GM12878 (cell line): ENCODE data around the gene WNT11. TPM values are rescaled to one million over a fixed set of nuclear protein-coding genes. Genes with fewer than 3 reads are reported as not detected.

Experiments
- ATAC-seq: fragments of 200-7000 bp; cut with Tn5 transposase; 3 replicates; pipeline ENCODE4 v1.9.1; 2020; ENCODE audit warnings: mild to moderate bottlenecking, moderate library complexity
- BruUV-seq: library from RNA; stranded (reverse); fragments of 400-500 nt; replicated peaks from 2 replicates; lab custom pipeline; 2021; lab: Mats Ljungman, UMichigan
- CTCF ChIA-PET: fragments of 300-600 bp; sonication (Branson Sonifier 250); formaldehyde crosslinking; extraction: SDS; loops from one replicate; lab custom pipeline; 2021; ENCODE audit warnings: inconsistent platforms; lab: Yijun Ruan, JAX
- POLR2A ChIA-PET: fragments of 350-600 bp; formaldehyde crosslinking; extraction: SDS; loops from one replicate; lab custom pipeline; 2021; ENCODE audit warnings: inconsistent platforms; lab: Charles Lee
- RAD21 ChIA-PET: fragments of 300-600 bp; sonication (Branson Sonifier 250); formaldehyde crosslinking; loops from one replicate; lab custom pipeline; 2023; ENCODE audit warnings: antibody characterized with exemption; ENCODE audit not compliant: unreplicated experiment; lab: Charles Lee
- SMC1A ChIA-PET: fragments of 300-600 bp; sonication (Branson Sonifier 250); formaldehyde crosslinking; loops from one replicate; lab custom pipeline; 2023; ENCODE audit not compliant: unreplicated experiment, uncharacterized antibody; lab: Charles Lee
- DNase-seq: peaks from one replicate; pipeline ENCODE4 v3.0.0-alpha.2; 2011; ENCODE audit warnings: low read depth, low spot score
- FAIRE-seq: peaks from 3 replicates; lab custom pipeline; 2011; peaks lifted over from hg19 to GRCh38; lab: Jason Lieb, UNC
- H2AFZ ChIP-seq: 2 replicates; pipeline ENCODE4 v1.6.0; 2011; ENCODE audit warnings: low read depth, low read length, control low read depth; ENCODE audit not compliant: control insufficient read depth
- H3K27ac ChIP-seq: 2 replicates; pipeline ENCODE4 v1.5.1; 2011; ENCODE audit warnings: control low read depth; ENCODE audit not compliant: control insufficient read depth, insufficient read depth
- H3K27me3 ChIP-seq, 2 experiments: replicated peaks in 1 of 2; 2 replicates each; pipeline versions ENCODE4 v1.6.0 to v1.6.1; 2011; ENCODE audit warnings: low read length in 1 of 2; ENCODE audit not compliant: control insufficient read depth in 2 of 2, insufficient read depth in 2 of 2
- H3K36me3 ChIP-seq, 2 experiments: 2 replicates each; pipeline ENCODE4 v1.5.1; 2011; ENCODE audit warnings: low read length in 1 of 2; ENCODE audit not compliant: control insufficient read depth in 2 of 2, insufficient read depth in 2 of 2
- H3K4me1 ChIP-seq: 2 replicates; pipeline ENCODE4 v1.6.1; 2011; ENCODE audit warnings: mild to moderate bottlenecking, low read length, moderate library complexity, mixed read lengths; ENCODE audit not compliant: control insufficient read depth, insufficient read depth
- H3K4me2 ChIP-seq: 2 replicates; pipeline ENCODE4 v1.6.0; 2011; ENCODE audit warnings: control low read depth; ENCODE audit not compliant: control insufficient read depth, insufficient read depth
- H3K4me3 ChIP-seq: fragments of 200-600 bp; sonication (generic); 2 replicates; pipeline ENCODE4 v1.5.1; 2016
- H3K79me2 ChIP-seq: 2 replicates; pipeline ENCODE4 v1.6.0; 2011; ENCODE audit warnings: low read length; ENCODE audit not compliant: control insufficient read depth, insufficient read depth
- H3K9ac ChIP-seq: 2 replicates; pipeline ENCODE4 v1.8.0; 2011; ENCODE audit warnings: low read length, control low read depth, mixed read lengths; ENCODE audit not compliant: control insufficient read depth, insufficient read depth
- H3K9me3 ChIP-seq: replicated peaks from 3 replicates; pipeline ENCODE4 v1.5.1; 2011; ENCODE audit warnings: mild to moderate bottlenecking, low read length; ENCODE audit not compliant: control insufficient read depth, insufficient read depth
- H4K20me1 ChIP-seq: 2 replicates; pipeline ENCODE4 v1.6.0; 2011; ENCODE audit not compliant: control insufficient read depth, insufficient read depth
- CBX3 ChIP-seq: fragments of 200-600 bp; sonication (generic); IDR thresholded peaks from 2 replicates; pipeline ENCODE4 v1.6.1; 2016; ENCODE audit warnings: low read depth, borderline replicate concordance
- CEBPB ChIP-seq, 2 experiments: fragments of 150-350 bp in 1 of 2; IDR thresholded peaks; 2 replicates each; pipeline ENCODE4 v1.6.1; 2012 to 2014; ENCODE audit warnings: low read depth in 2 of 2, low read length in 2 of 2, borderline replicate concordance in 1 of 2, inconsistent platforms in 1 of 2
- GABPA ChIP-seq: IDR thresholded peaks from 2 replicates; pipeline ENCODE4 v1.6.1; 2014; ENCODE audit warnings: antibody characterized with exemption, low read depth, mild to moderate bottlenecking, inconsistent platforms
- IKZF1 ChIP-seq: fragments of 450-650 bp; conservative IDR thresholded peaks from 2 replicates; pipeline ENCODE4 v1.6.1; 2017; ENCODE audit warnings: antibody characterized with exemption, mild to moderate bottlenecking
- IRF5 ChIP-seq: fragments of 450-650 bp; IDR thresholded peaks from 2 replicates; pipeline ENCODE4 v1.6.1; 2017; ENCODE audit warnings: borderline replicate concordance
- KAT2A ChIP-seq: conservative IDR thresholded peaks from 2 replicates; pipeline ENCODE4 v1.6.1; 2011; ENCODE audit warnings: low read depth, low read length; ENCODE audit not compliant: control insufficient read depth
- NFYB ChIP-seq: IDR thresholded peaks from 2 replicates; pipeline ENCODE4 v1.6.1; 2011; ENCODE audit warnings: low read depth, mild to moderate bottlenecking, low read length, improper control_type of control experiment, moderate library complexity; ENCODE audit not compliant: insufficient read depth
- PAX5 ChIP-seq: IDR thresholded peaks from 2 replicates; pipeline ENCODE4 v1.6.1; 2011; ENCODE audit warnings: low read depth, low read length, borderline replicate concordance
- POLR2A ChIP-seq: IDR thresholded peaks from 2 replicates; pipeline ENCODE4 v1.6.1; 2011; ENCODE audit warnings: low read depth, mild to moderate bottlenecking, low read length
- WGBS: methylation state at CpG from one replicate; pipeline ENCODE4 v1.1.6; 2016; ENCODE audit warnings: low lambda C conversion rate; ENCODE audit not compliant: insufficient replicate concordance, insufficient coverage; ENCODE audit errors: missing lambda C conversion rate; 5-methylcytosine and 5-hydroxymethylcytosine counted together
- in situ Hi-C: fragments of 300-500 bp; cut with MboI; formaldehyde crosslinking; loops from 9 replicates; pipeline ENCODE4 v1.14.3; 2018; ENCODE audit warnings: mixed read lengths
- intact Hi-C: fragments of 100-400 bp; cut with micrococcal nuclease; formaldehyde crosslinking; loops from one replicate; pipeline ENCODE4 v1.14.2; 2022; ENCODE audit not compliant: unreplicated experiment
- polyA plus RNA-seq, 11 experiments: library from polyadenylated mRNA; depleted of rRNA in 4 of 11; unstranded in 6 of 11; stranded (reverse) in 5 of 11; fragments of >200 nt; fragmentation: Nextera tagmentation in 4 of 11; fragmentation: Illumina TruSeq in 1 of 11; extraction: Ambion mirVana in 4 of 11; extraction: Trizol in 1 of 11; gene quantifications; 1 replicate in 1 of 11; 2 replicates in 10 of 11; pipeline versions ENCODE4 v1.2.1 to v1.2.3, GENCODE V29; 2011 to 2016; ENCODE audit warnings: inconsistent platforms in 2 of 11, missing spikeins in 2 of 11, low read depth in 1 of 11
- total RNA-seq, 4 experiments: library from RNA; depleted of rRNA in 3 of 4; stranded (reverse); fragments of >200 nt in 3 of 4; fragmentation: Illumina TruSeq in 1 of 4; extraction: Trizol in 1 of 4; gene quantifications; 2 replicates each; pipeline versions ENCODE4 v1.2.1 to v1.2.3, GENCODE V29; 2013 to 2021
- TF ChIP-seq, protein P1 (sequence below): IDR thresholded peaks from 2 replicates; pipeline ENCODE4 v1.6.1; 2012; ENCODE audit warnings: low read depth, low read length, improper control_type of control experiment

Gene WNT11
- total and polyA plus RNA-seq, 10 of the 15 experiments (the other 5 are each of a cell fraction or from before 2014, with no cell fraction given): 0.05 to 0.19 TPM; not detected in 8

DNA sequence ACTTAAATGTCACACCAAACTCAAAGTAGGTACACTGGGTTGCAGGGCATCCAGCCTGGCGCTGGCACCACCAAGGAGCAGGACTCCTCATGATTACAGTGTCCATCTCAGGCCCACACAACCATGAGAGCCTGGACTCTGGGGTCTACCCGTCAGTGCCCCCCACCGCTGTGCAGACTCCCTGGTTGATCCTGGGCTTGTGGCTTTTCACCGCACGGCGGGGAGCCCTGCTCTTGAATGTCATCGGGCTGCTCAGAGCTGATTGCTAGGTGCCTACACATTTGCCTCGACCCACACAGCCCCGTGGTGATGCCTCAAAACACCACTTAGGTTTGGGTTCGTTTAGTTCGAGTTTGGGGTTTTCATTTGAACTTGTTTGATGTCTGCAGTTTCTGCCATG, 63.0 kb downstream of the WNT11 start:
- H3K27me3 ChIP-seq: no peaks in the 10 kb centered on the region
- BruUV-seq: no TSS peak
- H3K36me3 ChIP-seq: peaks cover 8 to 28% of the 10 kb centered on the region in 2 experiments
- no peaks in the 10 kb centered on the region for H3K4me1 ChIP-seq
- ATAC-seq (no peak), DNase-seq (no peak), FAIRE-seq (no peak)
- SMC1A ChIA-PET: interaction anchor here (2.2 kb wide), 1 partner anchor 9 kb away, joined by 6 read pairs; no protein-coding TSS in a partner anchor
- POLR2A ChIA-PET: no interaction called here
- RAD21 ChIA-PET: interaction anchor here (2.6 kb wide), 1 partner anchor 246 kb away, joined by 6 read pairs; no protein-coding TSS in a partner anchor
- H3K9me3 ChIP-seq: no peaks in the 10 kb centered on the region
- intact Hi-C loops (no loop called here), in situ Hi-C loops (no loop called here)
- no peaks in the 10 kb centered on the region for H3K79me2 ChIP-seq
- no peak overlapping the region for H2AFZ ChIP-seq
- no peak overlapping the region for H3K27ac ChIP-seq
- H3K4me2 ChIP-seq: no peak overlapping the region
- H3K9ac ChIP-seq: no peak overlapping the region
- CTCF ChIA-PET: interaction anchor here (1.1 to 1.4 kb wide), 3 partner anchors 9 to 11 kb away, joined by 4 to 6 read pairs (median 5); no protein-coding TSS in a partner anchor
- 96% methylated on average over 11 of the region's 11 CpGs for WGBS
- no peaks in the 10 kb centered on the region for H4K20me1 ChIP-seq
- H3K4me3 ChIP-seq: no peak overlapping the region
- TF ChIP-seq KAT2A: no peak
- peak; percentile 47; the same call in 1 of the 2 replicates for TF ChIP-seq POLR2A

- CTCF ChIA-PET: interaction anchor here (0.7 to 2.4 kb wide), 5 partner anchors 9 to 319 kb away, joined by 3 to 10 read pairs (median 4); no protein-coding TSS in a partner anchor
- H3K4me3 ChIP-seq: no peak overlapping the region
- no peak for DNase-seq
- H3K27me3 ChIP-seq: no peaks in the 10 kb centered on the region
- no peak overlapping the region for H3K4me2 ChIP-seq
- TF ChIP-seq CBX3: no peak
- no peak for TF ChIP-seq PAX5
- TF ChIP-seq, protein P1, sequence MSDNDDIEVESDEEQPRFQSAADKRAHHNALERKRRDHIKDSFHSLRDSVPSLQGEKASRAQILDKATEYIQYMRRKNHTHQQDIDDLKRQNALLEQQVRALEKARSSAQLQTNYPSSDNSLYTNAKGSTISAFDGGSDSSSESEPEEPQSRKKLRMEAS: no peak
- TF ChIP-seq GABPA: no peak
- no peak for TF ChIP-seq CEBPB (IDR thresholded peaks at IDR 0.05; ENCODE audit: borderline replicate concordance in 1 of 2, low read depth in 2 of 2, low read length in 2 of 2)
- TF ChIP-seq IRF5: no peak
- no peak for TF ChIP-seq IKZF1
- TF ChIP-seq NFYB: no peak
- TF ChIP-seq, all 136 proteins: peak for 0
- Histone ChIP-seq H2AFZ (no peak overlapping the region), H3K9me3 (no peaks in the 10 kb centered on the region), H3K79me2 (no peaks in the 10 kb centered on the region), H3K27ac (no peak overlapping the region), H3K4me1 (no peaks in the 10 kb centered on the region), H3K9ac (no peak overlapping the region), H4K20me1 (no peaks in the 10 kb centered on the region), H3K36me3 (peaks cover 9 to 32% of the 10 kb centered on the region in 2 experiments)
- RAD21 ChIA-PET: interaction anchor here (2.1 to 2.6 kb wide), 2 partner anchors 10 to 245 kb away, joined by 6 to 10 read pairs; no protein-coding TSS in a partner anchor
- SMC1A ChIA-PET: interaction anchor here (2.2 kb wide), 1 partner anchor 10 kb away, joined by 6 read pairs; no protein-coding TSS in a partner anchor
- no peak for ATAC-seq
- 80% methylated on average over 12 of the region's 12 CpGs for WGBS
- in situ Hi-C loops: no loop called here
- no peak for FAIRE-seq
- POLR2A ChIA-PET: interaction anchor here (0.8 kb wide), 1 partner anchor 233 kb away, joined by 4 read pairs; no protein-coding TSS in a partner anchor
- intact Hi-C loops: no loop called here
- no TSS peak for BruUV-seq
These were observed 64.3 kb downstream of the WNT11 start for GRCh38 chr11:76141901-76142588.
